Subcutaneous adipose tissue (tissue), 4 donors: ENCODE data around the gene SMARCB1. TPM values are rescaled to one million over a fixed set of nuclear protein-coding genes. Genes with fewer than 3 reads are reported as not detected.

ENCODE experiments used
- total RNA-seq, 4 donors: library from RNA; depleted of rRNA; stranded (reverse); fragments of >200 nt; gene quantifications; one replicate each; pipeline ENCODE4 v1.1.0, GENCODE V29; 2016
- TF ChIP-seq, protein P1 (sequence below): fragments of 450-650 bp; IDR thresholded peaks from one replicate; pipeline ENCODE4 v1.5.1; 2016; ENCODE audit warnings: low read depth, mild to moderate bottlenecking, control low read depth, antibody characterized with exemption, moderate library complexity

The SMARCB1 gene
- total RNA-seq, 4 donors from 2014 or later, result 26.3 to 84.2 (median 37.5) TPM

DNA sequence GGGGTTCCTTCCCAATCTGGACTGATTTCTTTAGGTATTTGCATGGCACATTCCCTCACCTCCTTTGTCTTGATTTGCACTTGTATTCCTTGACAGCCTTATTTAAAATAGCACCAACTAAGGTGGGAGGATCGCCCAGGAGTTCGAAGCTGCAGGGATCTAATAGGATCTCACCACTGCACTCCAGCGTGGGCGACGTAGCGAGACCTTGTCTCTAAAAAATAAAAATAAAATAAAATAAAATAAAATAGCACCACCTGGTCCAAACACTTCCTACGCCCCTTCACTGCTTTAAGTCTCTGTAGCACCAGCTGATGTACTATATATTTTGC lies 71.7 kb downstream of the SMARCB1 start:
- TF ChIP-seq, protein P1, sequence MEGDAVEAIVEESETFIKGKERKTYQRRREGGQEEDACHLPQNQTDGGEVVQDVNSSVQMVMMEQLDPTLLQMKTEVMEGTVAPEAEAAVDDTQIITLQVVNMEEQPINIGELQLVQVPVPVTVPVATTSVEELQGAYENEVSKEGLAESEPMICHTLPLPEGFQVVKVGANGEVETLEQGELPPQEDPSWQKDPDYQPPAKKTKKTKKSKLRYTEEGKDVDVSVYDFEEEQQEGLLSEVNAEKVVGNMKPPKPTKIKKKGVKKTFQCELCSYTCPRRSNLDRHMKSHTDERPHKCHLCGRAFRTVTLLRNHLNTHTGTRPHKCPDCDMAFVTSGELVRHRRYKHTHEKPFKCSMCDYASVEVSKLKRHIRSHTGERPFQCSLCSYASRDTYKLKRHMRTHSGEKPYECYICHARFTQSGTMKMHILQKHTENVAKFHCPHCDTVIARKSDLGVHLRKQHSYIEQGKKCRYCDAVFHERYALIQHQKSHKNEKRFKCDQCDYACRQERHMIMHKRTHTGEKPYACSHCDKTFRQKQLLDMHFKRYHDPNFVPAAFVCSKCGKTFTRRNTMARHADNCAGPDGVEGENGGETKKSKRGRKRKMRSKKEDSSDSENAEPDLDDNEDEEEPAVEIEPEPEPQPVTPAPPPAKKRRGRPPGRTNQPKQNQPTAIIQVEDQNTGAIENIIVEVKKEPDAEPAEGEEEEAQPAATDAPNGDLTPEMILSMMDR, result no peak

DNA sequence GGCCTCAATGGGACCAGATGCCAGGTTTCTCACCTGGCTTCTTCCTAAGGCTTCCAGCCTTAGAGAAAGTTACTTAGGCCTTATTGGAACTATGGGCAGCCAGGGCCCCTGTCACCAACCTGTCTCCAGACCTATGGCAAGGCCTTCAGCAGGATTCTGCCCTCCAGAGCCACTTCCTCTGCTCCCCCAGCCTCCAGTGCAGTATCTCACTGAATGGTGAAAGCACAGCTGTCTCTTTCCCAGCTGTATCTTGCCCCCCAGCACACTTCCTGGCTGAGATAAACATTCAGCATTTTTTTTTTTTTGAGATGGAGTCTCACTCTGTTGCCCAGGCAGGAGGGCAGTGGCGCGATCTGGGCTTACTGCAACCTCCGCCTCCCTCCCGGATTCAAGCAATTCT lies 72.4 kb downstream of the SMARCB1 start:
- TF ChIP-seq, protein P1, result no peak

DNA sequence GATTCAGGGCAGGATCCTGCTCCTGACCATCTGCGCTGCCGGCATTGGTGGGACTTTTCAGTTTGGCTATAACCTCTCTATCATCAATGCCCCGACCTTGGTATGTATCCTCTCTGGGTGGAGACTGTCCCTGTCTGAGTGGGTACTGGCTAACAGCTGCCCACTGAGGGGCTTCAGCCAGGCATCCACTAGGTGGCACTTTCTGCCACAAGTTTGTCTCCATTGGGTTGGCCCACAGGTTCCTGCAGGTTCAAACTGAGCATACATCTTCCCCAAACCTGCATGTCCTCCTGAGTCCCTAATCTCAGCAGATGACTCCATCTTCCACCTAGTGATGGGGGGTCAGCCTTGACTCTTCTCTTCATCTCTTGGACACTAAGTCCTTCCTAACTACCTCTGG lies 75.3 kb downstream of the SMARCB1 start:
- TF ChIP-seq, protein P1, result no peak

DNA sequence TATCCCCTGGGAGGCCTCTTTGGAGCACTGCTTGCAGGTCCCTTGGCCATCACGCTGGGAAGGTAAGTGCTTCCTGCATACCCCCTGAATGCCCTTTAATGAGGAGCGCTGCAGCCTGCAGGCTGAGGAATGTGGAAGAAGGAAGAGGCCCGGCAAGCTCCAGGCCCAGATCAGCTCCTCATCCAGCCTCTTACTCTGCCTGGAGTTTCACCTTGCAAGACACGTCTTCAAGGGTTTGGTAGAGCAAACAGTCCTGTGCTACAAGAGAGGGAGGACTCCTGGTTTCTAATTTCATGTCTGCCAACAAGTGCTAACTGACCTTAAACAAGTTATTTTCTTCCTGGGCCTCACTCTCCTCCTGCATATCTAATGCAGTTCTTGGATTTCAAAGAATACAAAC lies 81.8 kb downstream of the SMARCB1 start:
- TF ChIP-seq, protein P1, result no peak

DNA sequence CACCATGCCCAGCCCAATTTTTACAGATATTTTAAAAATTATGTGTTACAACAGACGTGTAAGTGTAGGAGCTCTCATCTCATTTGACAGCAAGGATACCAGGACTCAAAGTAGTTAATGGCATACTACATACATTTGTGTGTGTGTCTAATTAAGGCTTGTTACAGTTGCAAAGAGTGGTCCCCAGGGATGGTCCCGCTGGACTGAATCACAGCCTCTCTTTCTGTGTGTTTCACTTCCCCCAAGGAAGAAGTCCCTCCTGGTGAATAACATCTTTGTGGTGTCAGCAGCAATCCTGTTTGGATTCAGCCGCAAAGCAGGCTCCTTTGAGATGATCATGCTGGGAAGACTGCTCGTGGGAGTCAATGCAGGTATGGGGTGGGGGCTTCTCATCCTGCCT lies 88.1 kb downstream of the SMARCB1 start:
- TF ChIP-seq, protein P1, result no peak

DNA sequence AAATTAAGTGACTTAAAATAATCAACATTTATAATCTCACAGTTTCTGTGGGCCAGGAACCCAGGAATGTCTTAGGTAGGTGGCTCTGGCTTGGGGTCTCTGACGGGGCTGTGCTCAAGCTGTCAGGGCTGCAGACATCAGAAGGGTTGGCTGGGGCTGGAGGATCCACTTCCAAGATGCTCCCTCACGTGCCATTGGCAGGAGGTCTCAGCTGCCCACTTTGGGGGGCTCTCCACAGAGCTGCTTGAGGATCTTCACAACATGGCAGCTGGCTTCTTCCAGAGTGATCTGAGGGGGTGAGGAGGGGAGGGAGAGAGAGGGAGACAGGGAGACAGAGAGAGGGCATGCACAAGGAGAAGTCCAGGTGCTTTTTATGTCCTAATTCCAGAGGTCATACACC lies 89.0 kb downstream of the SMARCB1 start:
- TF ChIP-seq, protein P1, result no peak

DNA sequence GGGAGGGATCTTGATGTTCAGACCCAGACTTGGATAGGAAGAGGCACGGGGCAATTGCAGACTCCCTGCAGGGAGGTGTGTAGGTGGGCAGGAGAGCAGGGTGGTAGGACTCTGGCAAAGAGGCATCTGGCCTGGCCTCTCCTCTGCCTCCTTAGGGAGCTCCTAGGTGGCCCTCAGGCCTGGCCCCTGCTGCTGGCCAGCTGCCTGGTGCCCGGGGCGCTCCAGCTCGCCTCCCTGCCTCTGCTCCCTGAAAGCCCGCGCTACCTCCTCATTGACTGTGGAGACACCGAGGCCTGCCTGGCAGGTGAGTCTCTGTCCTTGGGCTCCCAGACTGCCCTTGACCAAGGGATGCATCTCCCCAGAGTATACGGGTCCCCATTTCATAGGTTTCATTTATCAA lies 90.8 kb downstream of the SMARCB1 start:
- TF ChIP-seq, protein P1, result no peak

DNA sequence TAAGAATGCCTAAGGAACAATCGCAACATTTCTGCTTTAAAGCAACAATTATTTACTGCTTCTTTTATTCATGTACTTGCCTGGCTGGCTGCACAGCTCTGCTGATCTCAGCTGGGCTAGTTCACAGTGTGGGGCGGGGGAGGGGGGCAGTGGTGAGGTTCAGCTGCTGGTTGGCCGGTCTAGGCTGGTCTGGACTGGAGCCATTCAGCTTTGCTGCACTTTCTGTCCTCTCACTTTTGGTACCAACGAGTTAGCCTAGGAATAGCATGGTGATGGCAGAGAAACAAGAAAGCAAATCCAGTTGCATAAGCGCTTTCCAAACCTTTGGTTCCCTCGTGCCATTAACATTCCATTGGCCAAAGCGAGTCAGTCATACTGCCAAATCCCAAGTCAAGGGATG lies 91.5 kb downstream of the SMARCB1 start:
- TF ChIP-seq, protein P1, result no peak
